Endodermal cell (in vitro differentiated cells): ENCODE data around the gene ASNSD1. TPM values are rescaled to one million over a fixed set of nuclear protein-coding genes. Genes with fewer than 3 reads are reported as not detected.
A peak's percentile ranks its signal among the peaks of the same experiment; 100 is the strongest.

ENCODE experiments used
- DNase-seq: peaks from one replicate; pipeline ENCODE4 v3.0.0-alpha.2; 2017
- H3K27ac ChIP-seq: 2 replicates; pipeline ENCODE4 v1.5.1; 2013; ENCODE audit warnings: mild to moderate bottlenecking, low read depth, low read length, moderate library complexity
- H3K27me3 ChIP-seq: 2 replicates; pipeline ENCODE4 v1.6.1; 2013; ENCODE audit warnings: mild to moderate bottlenecking, low read length, moderate library complexity; ENCODE audit not compliant: insufficient read depth, control insufficient read depth, poor library complexity, severe bottlenecking
- H3K36me3 ChIP-seq: 2 replicates; pipeline ENCODE4 v1.7.0; 2013; ENCODE audit warnings: mild to moderate bottlenecking, low read length, moderate library complexity; ENCODE audit not compliant: control insufficient read depth, insufficient read depth
- H3K4me1 ChIP-seq: one replicate; pipeline ENCODE4 v1.7.0; 2013; ENCODE audit warnings: low read length; ENCODE audit not compliant: control insufficient read depth, insufficient read depth
- H3K4me3 ChIP-seq: 2 replicates; pipeline ENCODE4 v1.5.1; 2013; ENCODE audit warnings: mild to moderate bottlenecking, low read length, moderate library complexity
- H3K9ac ChIP-seq: 2 replicates; pipeline ENCODE4 v1.6.1; 2013; ENCODE audit warnings: mild to moderate bottlenecking, low read length, moderate library complexity; ENCODE audit not compliant: poor library complexity, severe bottlenecking; ENCODE audit errors: extremely low read depth
- H3K9me3 ChIP-seq: 2 replicates; pipeline ENCODE4 v1.6.1; 2013; ENCODE audit warnings: mild to moderate bottlenecking, low read length, moderate library complexity; ENCODE audit not compliant: control insufficient read depth
- H3K27ac Mint-ChIP-seq: 2 replicates; pipeline ENCODE4 v1.8.0; 2020; ENCODE audit warnings: mixed read lengths
- H3K27me3 Mint-ChIP-seq: 2 replicates; pipeline ENCODE4 v1.8.0; 2021; ENCODE audit warnings: mild to moderate bottlenecking, mixed read lengths; ENCODE audit not compliant: insufficient read depth
- H3K36me3 Mint-ChIP-seq: 2 replicates; pipeline ENCODE4 v1.8.0; 2020; ENCODE audit warnings: low read depth, mixed read lengths
- H3K4me1 Mint-ChIP-seq: 2 replicates; pipeline ENCODE4 v1.8.0; 2020; ENCODE audit warnings: mixed read lengths
- H3K4me3 Mint-ChIP-seq: 2 replicates; pipeline ENCODE4 v1.8.0; 2020; ENCODE audit warnings: mild to moderate bottlenecking, moderate library complexity, mixed read lengths
- H3K9me3 Mint-ChIP-seq: 2 replicates; pipeline ENCODE4 v1.8.0; 2020; ENCODE audit warnings: mild to moderate bottlenecking, mixed read lengths
- WGBS, 2 experiments: methylation state at CpG; one replicate each; pipeline versions ENCODE4 v1.1.5 to v1.1.7; 2013; ENCODE audit warnings: missing lambda C conversion rate in 2 of 2, mixed read lengths in 1 of 2; ENCODE audit not compliant: insufficient coverage in 1 of 2, insufficient read length in 1 of 2; 5-methylcytosine and 5-hydroxymethylcytosine counted together
- total RNA-seq, 2 donors: library from RNA; stranded (reverse); fragmentation: NEBNext Ultra II Directional in 1 of 2; extraction: Animal tissue kit (Norgen Biotek cat#: 25700) in 1 of 2; gene quantifications; 2 replicates in 1 of 2; 3 replicates in 1 of 2; pipeline ENCODE4 v1.2.1, GENCODE V29; 2021
- TF ChIP-seq, protein P1 (sequence below): fragments of 200-600 bp; sonication (generic); conservative IDR thresholded peaks from 2 replicates; pipeline ENCODE4 v1.5.0; 2021; ENCODE audit warnings: antibody characterized with exemption, mild to moderate bottlenecking

The ASNSD1 gene
- total RNA-seq, 2 donors from 2014 or later, result 43.3 to 56.2 TPM

DNA sequence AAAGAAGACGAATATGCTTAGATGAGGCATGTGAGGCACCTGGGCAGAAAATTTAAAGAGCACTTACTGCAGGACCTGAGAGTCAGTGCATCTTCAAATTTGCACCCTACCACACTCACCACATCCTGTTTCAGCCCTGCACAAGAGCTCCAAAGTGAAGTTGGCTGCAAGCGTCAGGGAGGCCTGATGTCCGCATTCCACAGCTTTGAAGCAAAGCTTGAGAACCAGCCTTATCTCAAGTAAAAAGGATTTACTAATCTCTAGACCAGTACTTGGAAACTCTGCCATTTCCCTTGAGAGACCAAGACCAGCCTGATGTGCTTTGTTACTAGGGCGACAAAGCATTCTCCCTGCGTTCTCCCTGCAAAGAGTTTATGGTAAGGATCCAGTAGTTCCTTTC, 3.4 kb upstream of the ASNSD1 start:
- no peaks in the 10 kb centered on the region for H3K36me3 ChIP-seq
- no peak overlapping the region for H3K4me3 Mint-ChIP-seq
- peaks cover 1% of the 10 kb centered on the region for H3K36me3 Mint-ChIP-seq
- TF ChIP-seq, protein P1, sequence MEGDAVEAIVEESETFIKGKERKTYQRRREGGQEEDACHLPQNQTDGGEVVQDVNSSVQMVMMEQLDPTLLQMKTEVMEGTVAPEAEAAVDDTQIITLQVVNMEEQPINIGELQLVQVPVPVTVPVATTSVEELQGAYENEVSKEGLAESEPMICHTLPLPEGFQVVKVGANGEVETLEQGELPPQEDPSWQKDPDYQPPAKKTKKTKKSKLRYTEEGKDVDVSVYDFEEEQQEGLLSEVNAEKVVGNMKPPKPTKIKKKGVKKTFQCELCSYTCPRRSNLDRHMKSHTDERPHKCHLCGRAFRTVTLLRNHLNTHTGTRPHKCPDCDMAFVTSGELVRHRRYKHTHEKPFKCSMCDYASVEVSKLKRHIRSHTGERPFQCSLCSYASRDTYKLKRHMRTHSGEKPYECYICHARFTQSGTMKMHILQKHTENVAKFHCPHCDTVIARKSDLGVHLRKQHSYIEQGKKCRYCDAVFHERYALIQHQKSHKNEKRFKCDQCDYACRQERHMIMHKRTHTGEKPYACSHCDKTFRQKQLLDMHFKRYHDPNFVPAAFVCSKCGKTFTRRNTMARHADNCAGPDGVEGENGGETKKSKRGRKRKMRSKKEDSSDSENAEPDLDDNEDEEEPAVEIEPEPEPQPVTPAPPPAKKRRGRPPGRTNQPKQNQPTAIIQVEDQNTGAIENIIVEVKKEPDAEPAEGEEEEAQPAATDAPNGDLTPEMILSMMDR, result no peak
- no peak overlapping the region for H3K27ac ChIP-seq
- peaks cover 21% of the 10 kb centered on the region for H3K4me1 Mint-ChIP-seq
- H3K27ac Mint-ChIP-seq, result peak overlapping the region; percentile 87
- H3K9ac ChIP-seq, result peak overlapping the region; percentile 31
- H3K27me3 Mint-ChIP-seq, result no peaks in the 10 kb centered on the region
- peaks cover 19% of the 10 kb centered on the region for H3K4me1 ChIP-seq
- no peak overlapping the region for H3K4me3 ChIP-seq
- no peaks in the 10 kb centered on the region for H3K27me3 ChIP-seq
- peak; percentile 63 for DNase-seq
- H3K9me3 Mint-ChIP-seq, result peaks cover 16% of the 10 kb centered on the region
- H3K9me3 ChIP-seq, result peaks cover 2% of the 10 kb centered on the region
- WGBS, 2 experiments, result 73 to 83% methylated on average over 5 of the region's 5 CpGs

GRCh38 chr2:189658306-189659212, 2.7 kb upstream of the ASNSD1 start:
- Mint-ChIP-seq H3K36me3 (peaks cover 3% of the 10 kb centered on the region), H3K4me3 (no peak overlapping the region), H3K27ac (peak overlapping the region; percentile 87), H3K27me3 (no peaks in the 10 kb centered on the region), H3K4me1 (peaks cover 23% of the 10 kb centered on the region), H3K9me3 (peaks cover 10% of the 10 kb centered on the region)
- Histone ChIP-seq H3K9me3 (no peaks in the 10 kb centered on the region), H3K9ac (peak overlapping the region; percentile 31), H3K27ac (no peak overlapping the region), H3K27me3 (no peaks in the 10 kb centered on the region), H3K4me3 (no peak overlapping the region), H3K36me3 (peaks cover 2% of the 10 kb centered on the region), H3K4me1 (peaks cover 19% of the 10 kb centered on the region)
- WGBS, 2 experiments, result 93 to 95% methylated on average over 5 to 7 of the region's 7 CpGs
- no peak for DNase-seq
- TF ChIP-seq, protein P1, result no peak

DNA sequence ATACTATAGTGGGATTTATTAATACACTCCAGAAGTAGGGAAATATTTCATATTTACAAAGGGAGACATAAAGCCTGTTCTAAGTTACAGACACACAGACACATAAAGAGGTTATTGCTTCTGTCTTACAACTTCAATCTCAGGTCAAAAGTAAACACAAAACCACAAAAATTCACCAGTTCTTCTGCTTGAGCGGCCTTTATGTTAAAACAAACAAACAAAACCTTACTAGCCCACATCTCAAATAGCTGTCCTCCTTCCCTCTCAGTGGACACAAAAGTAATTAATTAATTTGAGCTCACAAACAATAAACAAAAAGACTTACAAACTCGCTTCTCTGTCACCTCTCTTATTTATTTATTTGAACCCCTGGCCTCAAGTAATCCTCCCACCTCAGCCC, 1.5 kb upstream of the ASNSD1 start:
- Histone ChIP-seq H3K27me3 (no peaks in the 10 kb centered on the region), H3K36me3 (peaks cover 12% of the 10 kb centered on the region), H3K27ac (no peak overlapping the region), H3K4me1 (peaks cover 19% of the 10 kb centered on the region), H3K9me3 (no peaks in the 10 kb centered on the region), H3K4me3 (no peak overlapping the region), H3K9ac (no peak overlapping the region)
- Mint-ChIP-seq H3K4me3 (no peak overlapping the region), H3K27me3 (no peaks in the 10 kb centered on the region), H3K27ac (no peak overlapping the region), H3K9me3 (peaks cover under 1% of the 10 kb centered on the region), H3K36me3 (peaks cover 5% of the 10 kb centered on the region), H3K4me1 (peaks cover 25% of the 10 kb centered on the region)
- no peak for DNase-seq
- TF ChIP-seq, protein P1, result no peak
- 87 to 90% methylated on average over 2 of the region's 2 CpGs for WGBS, 2 experiments
